Transverse colon (tissue), 4 donors: ENCODE measurements around the gene TMEM52B. TPM values are rescaled to one million over a fixed set of nuclear protein-coding genes. Genes with fewer than 3 reads are reported as not detected.

Experiments used
- DNase-seq: peaks from one replicate; pipeline ENCODE4 v3.0.0-alpha.2; 2019
- H3K27ac ChIP-seq, 4 donors: fragments of 200-600 bp; sonication (generic); 2 replicates each; pipeline ENCODE4 v1.5.1; 2016 to 2018; ENCODE audit warnings: inconsistent platforms in 4 of 4
- H3K27me3 ChIP-seq: fragments of 200-600 bp; sonication (generic); 2 replicates; pipeline ENCODE4 v1.5.1; 2017; ENCODE audit warnings: inconsistent platforms
- H3K36me3 ChIP-seq, 4 donors: fragments of 200-600 bp; sonication (generic); 2 replicates each; pipeline ENCODE4 v1.5.1; 2017 to 2019; ENCODE audit warnings: inconsistent platforms in 4 of 4
- H3K4me1 ChIP-seq, 4 donors: fragments of 200-600 bp; sonication (generic); 2 replicates each; pipeline ENCODE4 v1.5.1; 2017 to 2020; ENCODE audit warnings: inconsistent platforms in 4 of 4
- H3K4me3 ChIP-seq, 4 donors: fragments of 200-600 bp; sonication (generic); 1 replicate in 1 of 4; 2 replicates in 3 of 4; pipeline versions ENCODE4 v1.5.1 to v1.6.1; 2017 to 2019; ENCODE audit warnings: inconsistent platforms in 4 of 4
- H3K9me3 ChIP-seq, 2 donors: fragments of 200-600 bp; sonication (generic); 2 replicates each; pipeline ENCODE4 v1.5.1; 2017 to 2019; ENCODE audit warnings: inconsistent platforms in 2 of 2
- CTCF ChIP-seq, 5 experiments: fragments of 200-600 bp in 3 of 5; fragments of 450-650 bp in 2 of 5; sonication (generic) in 3 of 5; IDR thresholded peaks; 1 replicate in 2 of 5; 2 replicates in 3 of 5; pipeline ENCODE4 v1.5.1; 2016 to 2017; ENCODE audit warnings: antibody characterized with exemption in 5 of 5, inconsistent platforms in 3 of 5, mild to moderate bottlenecking in 2 of 5, moderate library complexity in 1 of 5
- EP300 ChIP-seq: sonication (generic); formaldehyde crosslinking; IDR thresholded peaks from one replicate; pipeline ENCODE4 v1.6.1; 2017; ENCODE audit warnings: antibody characterized with exemption, low read depth
- POLR2A ChIP-seq: fragments of 450-650 bp; IDR thresholded peaks from one replicate; pipeline ENCODE4 v1.6.1; 2016; ENCODE audit warnings: antibody characterized with exemption, mild to moderate bottlenecking, moderate library complexity
- POLR2AphosphoS5 ChIP-seq, 3 donors: sonication (generic); formaldehyde crosslinking; IDR thresholded peaks; one replicate each; pipeline ENCODE4 v1.6.1; 2016; ENCODE audit warnings: antibody characterized with exemption in 3 of 3
- WGBS, 2 donors: methylation state at CpG; one replicate each; pipeline ENCODE4 v1.1.5; 2018; ENCODE audit warnings: low coverage in 1 of 2; 5-methylcytosine and 5-hydroxymethylcytosine counted together
- in situ Hi-C, 4 donors: fragments of 200-750 bp; cut with MboI; loops; one replicate each; pipeline versions ENCODE4 v1.15.0 to v1.15.1; 2017; ENCODE audit warnings: low sequenced_read_pairs in 3 of 4, low pct_ligation_motif_present in 1 of 4, low pct_unique_long_range_greater_than_20kb in 1 of 4
- intact Hi-C: fragments of 100-400 bp; cut with DNase I; formaldehyde crosslinking; loops from one replicate; pipeline ENCODE4 v1.15.1; 2023; ENCODE audit warnings: low total_unique reads
- total RNA-seq, 4 donors: library from RNA; depleted of rRNA; stranded (reverse); fragments of >200 nt; gene quantifications; one replicate each; pipeline ENCODE4 v1.1.0, GENCODE V29; 2016

TMEM52B gene
- not detected for total RNA-seq

- WGBS, 2 donors = 63 to 84% methylated on average over 2 to 4 of the region's 4 CpGs
- no peak within 1 kb of the TSS for H3K27ac ChIP-seq
- in situ Hi-C loops = no loop called here
- intact Hi-C loops = no loop called here
- H3K27me3 ChIP-seq = no peaks in the 10 kb centered on the region
- no peak within 1 kb of the TSS for H3K4me3 ChIP-seq
- TF ChIP-seq EP300 = no peak
- no peak for TF ChIP-seq POLR2AphosphoS5 (IDR thresholded peaks at IDR 0.05)
- TF ChIP-seq POLR2A = no peak
- no peak for TF ChIP-seq CTCF (IDR thresholded peaks at IDR 0.05)
- no peaks in the 10 kb centered on the region for H3K36me3 ChIP-seq
- H3K4me1 ChIP-seq = peaks cover 0 to 18% (median 7%) of the 10 kb centered on the region in 4 donors
- no peak for DNase-seq
- no peaks in the 10 kb centered on the region for H3K9me3 ChIP-seq
Observed at GRCh38 chr12:10178821-10179220, at the start of gene TMEM52B. TMEM52B (plus strand) TSS chr12:10179032; CDS start chr12:10179575, 543 bp downstream.

GRCh38 chr12:10130042-10130441 is 48.8 kb upstream of the TMEM52B start, which contains the start of gene CLEC7A:
CLEC7A (minus strand) TSS chr12:10130199; CDS start chr12:10130082, 117 bp downstream.
- intact Hi-C loops = no loop called here
- peak within 1 kb of the TSS in 3 of 4 donors; percentile 42 to 65 (median 51) for H3K27ac ChIP-seq
- in situ Hi-C loops = loop anchor here in 1 of 4 donors (25.0 kb wide), 1 partner anchor 93 kb away; the partner anchor contains the start of gene CLEC9A

GRCh38 chr12:10131111-10131690 is 47.6 kb upstream of the TMEM52B start:
- in situ Hi-C loops (loop anchor here in 1 of 4 donors (25.0 kb wide), 1 partner anchor 94 kb away; the partner anchor contains the start of gene CLEC9A), intact Hi-C loops (no loop called here)
- Histone ChIP-seq H3K4me1 (no peaks in the 10 kb centered on the region), H3K36me3 (no peaks in the 10 kb centered on the region), H3K9me3 (no peaks in the 10 kb centered on the region), H3K27ac (peak overlapping the region in 1 of 4 donors; percentile 11), H3K4me3 (no peak overlapping the region), H3K27me3 (no peaks in the 10 kb centered on the region)
- no peak for DNase-seq
- WGBS, 2 donors = 72 to 78% methylated on average over 1 to 2 of the region's 2 CpGs
- TF ChIP-seq POLR2A (no peak), EP300 (no peak), POLR2AphosphoS5 (IDR thresholded peaks at IDR 0.05) (no peak), CTCF (IDR thresholded peaks at IDR 0.05) (no peak)

More at GRCh38 chr12:10130042-10130441, 48.8 kb upstream of the TMEM52B start, which contains the start of gene CLEC7A:
- Histone ChIP-seq H3K27me3 (no peaks in the 10 kb centered on the region), H3K36me3 (no peaks in the 10 kb centered on the region), H3K9me3 (no peaks in the 10 kb centered on the region), H3K4me1 (no peaks in the 10 kb centered on the region), H3K4me3 (peak within 1 kb of the TSS in 3 of 4 donors; percentile 3 to 30 (median 6))
- DNase-seq = no peak
- TF ChIP-seq CTCF (IDR thresholded peaks at IDR 0.05) (no peak), EP300 (no peak), POLR2AphosphoS5 (IDR thresholded peaks at IDR 0.05) (peak in 1 of 3 donors; percentile 49), POLR2A (peak; percentile 27)
- WGBS, 2 donors = 50 to 74% methylated on average over 1 of the region's 1 CpG

DNA sequence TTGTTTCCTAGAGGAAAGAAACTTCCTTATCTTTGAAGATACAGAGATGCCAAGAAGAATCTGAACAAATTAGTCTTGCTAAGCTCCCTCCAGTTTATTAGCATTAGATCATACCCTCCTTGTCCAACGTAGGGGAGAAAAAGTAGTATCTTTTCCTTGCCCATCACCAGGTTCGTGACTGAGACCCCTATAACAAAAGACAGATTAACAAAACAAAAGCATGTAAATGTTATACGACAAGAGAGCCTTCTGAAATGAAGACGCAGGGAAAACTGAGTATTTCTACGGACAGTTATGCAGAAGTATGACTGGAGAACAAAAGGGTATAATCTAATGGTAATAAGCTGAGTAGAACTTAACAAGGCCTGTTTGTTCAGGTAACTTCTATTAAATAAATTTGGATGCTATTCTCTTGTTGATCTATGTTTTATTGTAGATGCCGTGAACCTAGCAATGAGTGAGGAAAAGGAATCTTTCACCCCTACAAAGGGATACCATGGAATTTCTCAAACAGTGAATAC is 45.9 kb upstream of the TMEM52B start:
- 70 to 82% methylated on average over 6 of the region's 6 CpGs for WGBS, 2 donors
- Histone ChIP-seq H3K9me3 (no peaks in the 10 kb centered on the region), H3K4me1 (no peaks in the 10 kb centered on the region), H3K36me3 (no peaks in the 10 kb centered on the region), H3K27me3 (no peaks in the 10 kb centered on the region), H3K4me3 (no peak overlapping the region), H3K27ac (no peak overlapping the region)
- TF ChIP-seq CTCF (IDR thresholded peaks at IDR 0.05) = no peak
- TF ChIP-seq POLR2A = no peak
- no peak for TF ChIP-seq POLR2AphosphoS5 (IDR thresholded peaks at IDR 0.05)
- TF ChIP-seq EP300 = no peak
- intact Hi-C loops (no loop called here), in situ Hi-C loops (loop anchor here in 1 of 4 donors (25.0 kb wide), 1 partner anchor 96 kb away; the partner anchor contains the start of gene CLEC9A)
- DNase-seq = no peak
